ENCODE data around the gene SRGAP2C.
"Not testable (repeated sequence)": the region's sequence is repeated elsewhere in the genome, so short reads cannot be mapped to it uniquely, and the experiment has no call there.

The SRGAP2C gene

DNA sequence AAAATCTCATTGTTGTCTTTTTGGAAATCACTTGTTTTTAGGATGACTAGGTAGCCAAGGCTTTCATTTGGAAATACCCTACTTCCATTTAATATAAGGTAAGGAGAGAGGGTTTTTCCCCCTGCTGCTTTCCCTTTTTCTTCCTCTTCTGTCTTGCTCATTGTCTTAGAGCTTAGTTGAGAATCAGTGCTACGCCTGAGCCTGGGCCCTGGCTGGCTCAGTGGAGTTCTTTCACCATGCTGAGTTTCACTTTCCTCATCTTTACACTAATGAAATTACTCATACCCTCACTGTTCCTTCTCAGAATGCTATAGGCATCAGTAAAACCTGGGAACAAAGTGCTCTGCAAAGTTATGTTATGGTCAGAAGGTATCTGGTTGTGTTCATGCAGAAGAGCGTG, 154.8 kb downstream of the SRGAP2C start:
- DNase-seq (ENCODE audit: low spot score), result not testable (repeated sequence)

GRCh38 chr1:121343311-121343906, 158.6 kb downstream of the SRGAP2C start:
- not testable (repeated sequence) for DNase-seq (ENCODE audit: low spot score)

GRCh38 chr1:121344355-121344754, 159.6 kb downstream of the SRGAP2C start:
- not testable (repeated sequence) for DNase-seq (ENCODE audit: low spot score)

DNA sequence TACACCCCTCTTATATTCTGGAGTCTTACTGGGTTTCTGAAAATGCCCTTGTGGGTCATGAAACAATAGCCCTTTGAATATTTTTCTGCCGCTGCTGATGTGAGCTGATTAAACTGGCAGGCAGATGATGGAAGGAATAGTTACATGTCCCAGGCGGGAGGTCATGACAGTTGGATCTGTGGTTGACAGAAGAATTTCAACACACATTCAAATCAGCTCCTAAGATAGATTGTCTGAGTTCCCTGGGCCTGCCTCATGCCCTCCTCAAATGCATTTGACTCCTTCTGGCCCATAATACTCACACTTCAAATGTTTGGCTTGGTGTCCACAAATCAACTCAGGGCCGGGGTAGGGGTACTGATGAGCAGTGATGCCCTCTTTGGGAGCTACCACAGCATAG, 161.9 kb downstream of the SRGAP2C start:
- DNase-seq (ENCODE audit: low spot score), result not testable (repeated sequence)

GRCh38 chr1:121347476-121347875, 162.7 kb downstream of the SRGAP2C start:
- peak; percentile 0 for DNase-seq (ENCODE audit: low spot score)

GRCh38 chr1:121348115-121348514, 163.3 kb downstream of the SRGAP2C start:
- DNase-seq (ENCODE audit: low spot score), result not testable (repeated sequence)

GRCh38 chr1:121349332-121349967, 164.7 kb downstream of the SRGAP2C start:
- not testable (repeated sequence) for DNase-seq (ENCODE audit: low spot score)

GRCh38 chr1:121355711-121356420, 171.1 kb downstream of the SRGAP2C start:
- not testable (repeated sequence) for DNase-seq (ENCODE audit: low spot score)

GRCh38 chr1:121356819-121357218, 172.0 kb downstream of the SRGAP2C start:
- not testable (repeated sequence) for DNase-seq (ENCODE audit: low spot score)

DNA sequence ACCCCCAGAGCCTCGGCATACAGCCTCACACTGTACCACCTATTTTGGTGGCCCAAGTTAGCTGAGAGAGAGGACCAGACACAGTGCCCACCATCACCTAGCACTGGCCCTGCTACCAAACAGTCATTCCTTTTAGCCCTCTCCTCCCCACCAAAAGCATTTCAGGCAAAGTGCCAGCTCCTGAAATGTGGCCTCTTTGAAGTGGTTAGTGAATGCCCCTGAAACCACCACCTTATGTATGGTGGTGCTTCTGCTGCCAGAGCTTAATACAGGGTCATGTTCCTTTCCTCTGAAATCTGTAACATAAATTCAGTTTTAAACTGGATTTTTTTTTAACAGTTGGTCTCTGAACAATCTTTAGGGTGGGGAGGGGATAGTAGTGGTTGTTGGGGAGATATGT, 175.8 kb downstream of the SRGAP2C start:
- DNase-seq (ENCODE audit: low spot score), result not testable (repeated sequence)

- not testable (repeated sequence) for DNase-seq (ENCODE audit: low spot score)
These were observed 176.9 kb downstream of the SRGAP2C start for GRCh38 chr1:121361451-121362233.

DNA sequence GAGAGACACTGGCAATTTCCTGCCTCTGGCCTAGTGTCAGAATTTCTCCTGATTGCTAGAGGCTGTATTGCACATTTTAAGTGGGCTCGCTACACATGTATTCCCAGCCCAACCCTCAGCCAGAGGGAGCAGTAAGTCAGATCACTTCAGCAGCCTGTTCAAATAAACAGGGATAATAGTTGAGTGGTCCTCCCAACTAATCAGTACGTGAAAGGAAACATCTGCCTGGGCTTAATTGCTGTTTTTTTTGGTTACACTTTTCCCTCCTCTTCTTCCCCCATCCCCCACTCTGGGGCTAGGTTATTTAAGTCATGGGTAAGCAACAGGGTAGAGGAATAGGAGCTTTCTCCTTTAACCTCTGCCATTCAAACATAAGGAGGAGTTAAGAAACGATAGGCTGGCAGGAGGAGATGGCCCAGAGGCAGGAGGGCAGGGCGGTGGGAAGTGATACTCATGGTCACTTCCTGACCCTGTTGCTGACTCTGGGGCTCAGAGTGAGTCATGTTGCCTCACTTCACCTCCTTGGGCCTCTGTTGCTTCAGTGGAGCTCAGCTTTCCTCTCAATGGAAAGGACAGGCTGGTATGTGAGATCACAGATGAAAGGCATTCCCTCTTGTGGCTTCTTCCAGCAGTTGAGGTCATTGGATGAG, 177.6 kb downstream of the SRGAP2C start:
- DNase-seq (ENCODE audit: low spot score), result not testable (repeated sequence)

DNA sequence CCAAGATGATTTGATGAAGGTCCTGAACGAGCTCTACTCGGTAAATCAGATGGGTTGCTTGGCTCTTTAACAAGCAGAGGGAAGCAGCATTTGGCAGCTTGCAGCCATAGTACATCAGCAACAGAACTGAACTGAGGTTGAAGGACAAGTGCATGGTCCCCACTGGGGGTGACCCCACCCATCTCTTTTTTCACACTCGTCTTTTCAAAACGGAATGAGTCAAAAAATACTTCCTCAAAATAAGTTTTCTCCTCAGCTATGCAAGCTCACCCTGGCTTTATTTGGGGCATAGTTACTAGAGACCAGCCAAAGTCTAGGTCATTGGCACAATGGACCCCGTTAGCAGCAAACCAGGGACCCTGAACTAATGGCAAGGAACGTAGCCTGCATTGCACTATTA, 180.5 kb downstream of the SRGAP2C start:
- not testable (repeated sequence) for DNase-seq (ENCODE audit: low spot score)

- peak; percentile 29 for DNase-seq (ENCODE audit: low spot score)
These were observed 180.9 kb downstream of the SRGAP2C start for GRCh38 chr1:121365723-121366122.

DNA sequence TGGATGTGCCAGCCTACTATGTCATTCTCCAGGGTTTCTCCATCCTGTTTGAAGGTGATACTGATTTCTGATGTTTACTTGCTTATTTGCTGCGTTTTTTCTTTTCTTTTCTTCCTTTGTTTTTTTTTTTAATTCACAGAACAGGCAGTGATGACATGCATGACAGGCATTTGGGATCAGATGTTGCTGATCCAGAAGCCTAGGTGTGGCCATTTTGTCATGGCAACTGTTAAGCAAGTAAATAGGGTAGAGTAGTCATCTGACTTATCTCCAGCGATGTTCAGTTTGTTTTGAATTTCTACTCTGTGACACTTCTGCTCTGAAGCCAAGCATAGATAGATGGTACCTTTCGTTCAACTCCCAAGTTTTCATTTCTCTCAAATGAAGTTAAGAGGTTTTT, 181.4 kb downstream of the SRGAP2C start:
- not testable (repeated sequence) for DNase-seq (ENCODE audit: low spot score)

DNA sequence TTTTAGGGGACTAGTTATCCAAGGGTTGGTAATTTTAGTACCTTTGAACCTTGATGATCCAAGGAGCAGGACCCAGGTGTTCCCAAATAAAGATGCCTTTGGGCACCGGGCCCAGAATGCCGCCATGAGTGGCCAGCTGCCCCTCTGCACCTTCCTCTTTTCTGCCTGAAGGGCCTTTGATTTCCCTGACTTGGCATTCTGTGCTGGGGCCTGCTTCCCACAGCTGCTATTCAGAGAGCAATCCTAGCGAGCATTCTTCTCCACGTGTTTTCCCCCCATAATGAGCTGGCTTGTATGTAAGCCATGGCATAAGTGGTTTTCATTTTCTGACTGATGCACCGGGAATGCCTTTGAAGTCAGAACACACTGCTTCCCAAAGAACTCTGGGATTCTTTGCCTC, 184.1 kb downstream of the SRGAP2C start:
- DNase-seq (ENCODE audit: low spot score), result not testable (repeated sequence)

- not testable (repeated sequence) for DNase-seq (ENCODE audit: low spot score)
These were observed 185.2 kb downstream of the SRGAP2C start for GRCh38 chr1:121369959-121370358.

DNA sequence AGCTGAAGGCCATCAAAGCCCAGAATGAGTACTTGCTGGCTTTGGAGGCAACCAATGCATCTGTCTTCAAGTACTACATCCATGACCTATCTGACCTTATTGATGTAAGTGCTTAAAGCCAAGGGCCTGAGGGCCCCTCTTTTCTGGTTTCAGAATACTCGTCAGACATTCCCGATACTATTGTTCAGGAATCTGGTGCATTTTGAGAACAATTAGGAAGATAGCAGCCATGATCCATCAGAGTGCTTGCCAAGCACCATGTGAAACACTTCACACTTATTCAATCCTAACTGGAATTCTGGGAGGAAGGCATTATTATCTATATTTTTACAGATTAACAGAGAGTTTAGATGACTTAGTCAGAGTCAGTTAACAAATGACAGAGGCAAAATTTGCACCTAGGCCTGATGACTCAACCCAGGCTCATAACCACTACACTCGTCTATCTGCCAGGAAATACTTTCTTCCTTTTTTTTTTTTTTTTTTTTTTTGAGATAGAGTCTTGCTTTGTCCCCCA, 190.1 kb downstream of the SRGAP2C start:
- DNase-seq (ENCODE audit: low spot score), result not testable (repeated sequence)

DNA sequence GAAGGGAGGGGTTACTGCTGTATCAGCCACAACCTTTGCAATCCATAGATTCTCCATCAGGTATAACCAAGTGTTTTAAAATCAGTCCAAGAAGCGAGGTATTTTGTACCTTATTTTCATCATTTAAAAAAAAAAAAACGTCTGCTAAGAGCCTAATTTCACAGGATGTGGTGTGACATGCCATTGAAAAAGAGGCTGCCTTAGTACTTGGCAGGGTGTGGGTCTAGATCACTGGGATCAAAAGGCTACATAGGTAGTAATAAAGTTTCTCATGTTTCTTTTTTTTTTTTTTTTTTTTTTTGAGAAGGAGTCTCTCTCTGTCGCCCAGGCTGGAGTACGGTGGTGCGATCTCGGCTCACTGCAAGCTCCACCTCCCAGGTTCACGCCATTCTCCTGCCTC, 192.2 kb downstream of the SRGAP2C start:
- DNase-seq (ENCODE audit: low spot score), result not testable (repeated sequence)

- not testable (repeated sequence) for DNase-seq (ENCODE audit: low spot score)
These were observed 194.0 kb downstream of the SRGAP2C start for GRCh38 chr1:121378757-121379156.

DNA sequence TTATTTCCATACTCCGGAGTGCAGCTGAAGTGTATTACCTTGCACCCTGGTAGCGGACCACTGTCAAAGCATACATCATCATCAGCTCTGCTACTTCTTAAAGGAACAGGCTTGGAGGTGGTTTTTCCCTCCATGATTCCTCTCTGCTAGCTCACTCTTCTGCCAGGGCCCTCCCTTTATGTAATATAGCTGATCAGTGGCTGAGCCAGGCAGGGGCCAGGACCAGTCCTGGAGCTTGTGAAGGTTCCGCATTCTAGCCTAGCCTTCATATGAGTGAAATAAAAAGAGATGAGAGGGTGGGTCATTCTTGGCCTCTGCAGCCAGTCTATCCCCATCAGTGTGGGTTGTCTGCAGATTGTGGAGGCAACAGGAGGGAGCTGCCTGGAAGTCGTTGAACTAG, 200.0 kb downstream of the SRGAP2C start:
- DNase-seq (ENCODE audit: low spot score), result not testable (repeated sequence)

Data from cerebellar cortex (tissue), 1 donor.